LNCaP clone FGC (cell line): Measurements from ENCODE around the gene AQP12A.
"Not testable (repeated sequence)": the region's sequence is repeated elsewhere in the genome, so short reads cannot be mapped to it uniquely, and the experiment has no call there.

Experiments
- DNase-seq: peaks from one replicate; pipeline ENCODE4 v3.0.0-alpha.2; 2011; ENCODE audit warnings: low read depth
- H3K4me3 ChIP-seq: 2 replicates; pipeline ENCODE4 v1.5.1; 2011; ENCODE audit warnings: mild to moderate bottlenecking, low read depth, low read length, control low read depth
- TF ChIP-seq, protein P1 (sequence below): IDR thresholded peaks from 2 replicates; pipeline ENCODE4 v1.5.1; 2012; ENCODE audit warnings: mild to moderate bottlenecking; ENCODE audit not compliant: control insufficient read depth, insufficient read depth; ENCODE audit errors: extremely low read depth

AQP12A gene, protein sequence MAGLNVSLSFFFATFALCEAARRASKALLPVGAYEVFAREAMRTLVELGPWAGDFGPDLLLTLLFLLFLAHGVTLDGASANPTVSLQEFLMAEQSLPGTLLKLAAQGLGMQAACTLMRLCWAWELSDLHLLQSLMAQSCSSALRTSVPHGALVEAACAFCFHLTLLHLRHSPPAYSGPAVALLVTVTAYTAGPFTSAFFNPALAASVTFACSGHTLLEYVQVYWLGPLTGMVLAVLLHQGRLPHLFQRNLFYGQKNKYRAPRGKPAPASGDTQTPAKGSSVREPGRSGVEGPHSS

DNA sequence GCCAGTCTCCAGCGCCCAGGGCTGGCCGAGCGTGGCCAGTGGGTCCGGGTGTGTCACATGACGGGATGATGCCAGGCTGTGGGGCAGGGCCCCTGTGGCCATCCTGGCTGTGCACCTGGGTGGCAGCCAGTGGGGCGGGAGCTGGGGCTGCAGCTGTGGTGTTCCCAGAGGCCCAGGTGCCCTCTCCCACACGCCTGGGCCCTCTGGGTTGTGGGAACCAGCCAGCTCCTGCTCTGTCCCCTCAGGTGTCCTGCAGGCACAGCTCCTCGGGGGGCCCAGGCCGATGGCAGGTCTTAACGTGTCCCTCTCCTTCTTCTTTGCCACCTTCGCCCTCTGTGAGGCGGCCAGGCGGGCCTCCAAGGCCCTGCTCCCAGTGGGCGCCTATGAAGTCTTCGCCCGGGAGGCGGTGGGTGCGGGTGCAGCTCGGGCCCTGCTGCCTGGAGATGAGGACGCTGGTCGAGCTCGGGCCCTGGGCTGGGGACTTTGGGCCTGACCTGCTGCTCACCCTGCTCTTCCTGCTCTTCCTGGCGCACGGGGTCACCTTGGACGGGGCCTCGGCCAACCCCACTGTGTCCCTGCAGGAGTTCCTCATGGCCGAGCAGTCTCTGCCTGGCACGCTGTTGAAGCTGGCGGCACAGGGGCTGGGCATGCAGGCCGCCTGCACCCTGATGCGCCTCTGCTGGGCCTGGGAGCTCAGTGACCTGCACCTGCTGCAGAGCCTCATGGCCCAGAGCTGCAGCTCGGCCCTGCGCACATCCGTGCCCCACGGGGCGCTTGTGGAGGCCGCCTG lies at the start of gene AQP12A:
TSS of gene AQP12A (plus strand) at position 236 of the 790 bp plus-strand sequence. CDS start at position 284, 48 bp downstream.
- DNase-seq, H3K4me3 ChIP-seq: not testable (repeated sequence)

DNA sequence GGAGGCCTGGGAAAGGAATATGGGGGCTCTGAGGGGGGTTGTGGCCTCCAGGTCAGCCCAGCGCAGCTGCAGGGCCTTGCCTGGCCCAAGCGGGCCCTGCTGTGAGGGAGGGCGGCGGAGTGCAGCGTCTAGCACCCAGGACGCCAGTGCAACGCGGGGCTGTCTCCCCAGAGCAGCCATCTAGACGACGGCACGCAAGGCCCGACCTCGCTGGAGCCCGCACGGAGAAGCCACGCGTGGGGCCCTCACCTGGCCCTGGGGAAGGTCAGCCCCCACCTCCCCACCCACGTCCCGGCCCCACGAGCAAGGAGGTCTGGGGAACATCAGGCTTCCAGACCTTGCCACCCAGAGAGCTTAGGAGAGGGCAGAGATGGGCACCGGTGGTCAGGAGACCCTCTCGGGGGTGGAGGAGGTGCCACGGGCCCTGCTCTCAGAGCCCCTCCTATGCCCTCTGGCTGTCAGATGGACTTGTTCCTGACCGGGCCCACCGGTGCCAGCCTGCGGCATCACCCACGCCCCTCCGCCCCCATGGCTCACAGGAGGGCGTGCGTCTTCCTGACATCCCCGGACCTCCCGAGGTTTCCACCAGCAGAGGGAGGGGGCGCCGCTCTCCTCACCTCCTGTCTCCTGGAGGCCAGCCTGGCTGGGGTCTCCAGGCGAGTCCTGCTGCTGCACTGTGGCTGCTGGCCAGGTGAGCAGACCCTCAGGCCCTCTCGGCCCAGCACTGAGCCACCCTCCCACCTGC lies 49.4 kb upstream of the AQP12A start:
- no peak overlapping the region for H3K4me3 ChIP-seq
- TF ChIP-seq, protein P1, sequence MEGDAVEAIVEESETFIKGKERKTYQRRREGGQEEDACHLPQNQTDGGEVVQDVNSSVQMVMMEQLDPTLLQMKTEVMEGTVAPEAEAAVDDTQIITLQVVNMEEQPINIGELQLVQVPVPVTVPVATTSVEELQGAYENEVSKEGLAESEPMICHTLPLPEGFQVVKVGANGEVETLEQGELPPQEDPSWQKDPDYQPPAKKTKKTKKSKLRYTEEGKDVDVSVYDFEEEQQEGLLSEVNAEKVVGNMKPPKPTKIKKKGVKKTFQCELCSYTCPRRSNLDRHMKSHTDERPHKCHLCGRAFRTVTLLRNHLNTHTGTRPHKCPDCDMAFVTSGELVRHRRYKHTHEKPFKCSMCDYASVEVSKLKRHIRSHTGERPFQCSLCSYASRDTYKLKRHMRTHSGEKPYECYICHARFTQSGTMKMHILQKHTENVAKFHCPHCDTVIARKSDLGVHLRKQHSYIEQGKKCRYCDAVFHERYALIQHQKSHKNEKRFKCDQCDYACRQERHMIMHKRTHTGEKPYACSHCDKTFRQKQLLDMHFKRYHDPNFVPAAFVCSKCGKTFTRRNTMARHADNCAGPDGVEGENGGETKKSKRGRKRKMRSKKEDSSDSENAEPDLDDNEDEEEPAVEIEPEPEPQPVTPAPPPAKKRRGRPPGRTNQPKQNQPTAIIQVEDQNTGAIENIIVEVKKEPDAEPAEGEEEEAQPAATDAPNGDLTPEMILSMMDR, result no peak
- no peak for DNase-seq

DNA sequence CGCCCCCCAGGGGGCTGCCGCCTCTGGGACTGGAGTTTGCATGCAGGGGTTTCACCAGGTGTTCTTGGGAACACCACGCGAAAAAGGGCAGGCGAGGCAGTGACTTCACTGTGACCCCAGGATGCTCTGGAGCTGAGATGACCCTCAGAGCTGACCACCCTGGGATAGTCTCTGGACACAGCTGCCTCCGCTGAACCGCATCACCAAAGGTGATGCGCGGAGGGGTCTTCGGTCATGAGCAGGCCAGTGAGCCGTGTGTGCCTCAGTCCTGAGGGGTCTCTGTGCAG lies 48.9 kb upstream of the AQP12A start:
- DNase-seq, result no peak
- TF ChIP-seq, protein P1, result no peak
- H3K4me3 ChIP-seq, result no peak overlapping the region

DNA sequence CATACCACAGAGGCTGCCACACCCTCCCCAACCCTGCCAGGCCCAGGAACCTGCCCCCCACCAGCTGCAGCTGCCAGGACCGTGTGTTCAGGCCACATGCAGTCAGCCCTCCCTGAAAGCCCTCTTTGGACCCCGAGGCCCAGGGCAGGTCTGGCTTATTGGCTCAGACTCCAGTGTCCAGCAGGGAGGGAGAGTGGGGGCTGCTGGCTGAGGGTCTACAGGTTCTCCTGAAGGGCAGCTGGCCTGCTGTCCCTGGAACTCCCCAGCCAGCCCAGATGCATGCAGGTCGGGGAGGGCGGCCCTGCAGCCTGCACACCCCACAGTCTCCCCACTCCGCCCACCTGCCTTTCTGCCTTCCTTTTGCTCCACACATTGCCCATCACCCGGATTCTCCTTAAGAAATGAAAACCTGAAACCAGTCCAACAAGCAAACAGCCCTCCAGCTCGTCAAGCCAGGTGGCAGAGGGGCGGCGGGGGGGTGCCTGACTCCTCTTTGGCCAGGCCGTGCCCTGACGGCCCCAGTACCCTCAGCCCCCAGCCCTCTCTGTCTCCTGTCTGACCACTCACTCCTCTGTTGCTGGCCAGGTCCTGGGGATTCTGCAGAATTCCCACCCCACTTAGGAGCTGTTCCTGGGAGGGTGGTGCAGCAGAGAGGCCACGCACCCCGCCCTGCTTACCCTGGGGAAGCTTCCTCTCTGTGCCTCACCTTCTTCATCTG lies 48.4 kb upstream of the AQP12A start:
- no peak for DNase-seq
- TF ChIP-seq, protein P1, result no peak
- no peak overlapping the region for H3K4me3 ChIP-seq

DNA sequence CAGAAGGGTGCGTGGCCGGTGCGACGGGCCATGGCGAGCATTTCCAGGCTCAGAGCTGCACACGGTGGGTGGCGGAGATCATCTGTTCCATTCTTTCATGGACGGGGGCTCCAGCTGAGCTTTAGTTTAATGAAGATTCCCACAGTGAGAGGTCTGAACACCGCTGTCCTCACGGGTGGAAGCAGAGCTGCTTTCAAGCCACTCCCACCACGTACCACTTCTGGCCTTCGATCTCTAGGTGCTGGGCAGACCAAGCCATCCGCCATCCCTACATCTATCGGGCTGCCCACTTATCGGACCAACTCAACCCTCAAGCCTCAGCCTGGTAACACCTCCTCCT lies 47.9 kb upstream of the AQP12A start:
- TF ChIP-seq, protein P1, result no peak
- DNase-seq, result no peak
- H3K4me3 ChIP-seq, result no peak overlapping the region

DNA sequence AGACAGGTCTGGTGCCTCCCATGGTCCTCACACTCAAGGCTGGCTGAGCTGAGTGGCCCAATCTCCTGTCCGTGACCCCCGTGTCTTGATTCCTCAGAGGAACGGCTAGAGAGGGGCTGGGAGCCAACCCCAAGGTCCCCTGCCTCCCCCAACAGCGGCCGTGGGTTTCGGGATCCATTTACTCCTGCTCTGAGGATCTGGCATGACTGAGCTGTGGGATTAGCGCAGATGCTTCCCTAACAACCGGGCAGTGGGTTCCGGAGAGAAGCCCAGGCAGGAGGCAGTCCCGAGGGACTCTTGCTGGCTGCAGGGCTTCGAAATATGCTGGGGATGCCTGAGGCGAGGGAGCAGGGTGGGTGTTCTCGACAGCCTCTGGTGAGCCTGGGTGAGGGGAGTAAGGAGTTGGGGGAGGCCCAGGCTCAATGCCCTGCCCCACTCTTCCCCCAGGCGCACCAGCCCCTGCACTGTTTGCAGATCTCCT lies 47.5 kb upstream of the AQP12A start:
- DNase-seq, result no peak
- TF ChIP-seq, protein P1, result no peak
- no peak overlapping the region for H3K4me3 ChIP-seq
